Sigmoid colon (tissue), 7 donors: ENCODE results near the gene CBFA2T2. TPM values are rescaled to one million over a fixed set of nuclear protein-coding genes. Genes with fewer than 3 reads are reported as not detected.

Experiments
- DNase-seq: peaks from one replicate; pipeline ENCODE4 v3.0.0-alpha.2; 2019
- H3K27ac ChIP-seq, 4 donors: fragments of 200-600 bp; sonication (generic); one replicate each; pipeline ENCODE4 v1.5.1; 2016 to 2019; ENCODE audit warnings: mild to moderate bottlenecking in 1 of 4
- H3K27me3 ChIP-seq, 3 donors: fragments of 200-600 bp; sonication (generic); one replicate each; pipeline ENCODE4 v1.5.1; 2019; ENCODE audit warnings: mild to moderate bottlenecking in 1 of 3
- H3K36me3 ChIP-seq, 4 donors: fragments of 200-600 bp; sonication (generic); one replicate each; pipeline ENCODE4 v1.5.1; 2016 to 2019
- H3K4me1 ChIP-seq, 4 donors: fragments of 200-600 bp; sonication (generic); one replicate each; pipeline ENCODE4 v1.5.1; 2017 to 2019
- H3K4me3 ChIP-seq, 4 donors: fragments of 200-600 bp; sonication (generic); one replicate each; pipeline ENCODE4 v1.5.1; 2017 to 2019; ENCODE audit warnings: mild to moderate bottlenecking in 2 of 4, moderate library complexity in 1 of 4
- H3K9me3 ChIP-seq, 4 donors: fragments of 200-600 bp in 3 of 4; sonication (generic) in 3 of 4; one replicate each; pipeline versions ENCODE4 v1.5.1 to v1.6.1; 2013 to 2019
- CTCF ChIP-seq, 4 experiments: fragments of 450-650 bp in 3 of 4; fragments of 200-600 bp in 1 of 4; IDR thresholded peaks; one replicate each; pipeline ENCODE4 v1.5.1; 2016 to 2019; ENCODE audit warnings: antibody characterized with exemption in 4 of 4, mild to moderate bottlenecking in 3 of 4, moderate library complexity in 2 of 4
- EP300 ChIP-seq, 4 donors: sonication (generic); formaldehyde crosslinking; IDR thresholded peaks; one replicate each; pipeline ENCODE4 v1.6.1; 2017; ENCODE audit warnings: antibody characterized with exemption in 4 of 4
- POLR2A ChIP-seq, 2 donors: fragments of 450-650 bp; IDR thresholded peaks; one replicate each; pipeline ENCODE4 v1.6.1; 2016; ENCODE audit warnings: antibody characterized with exemption in 2 of 2, mild to moderate bottlenecking in 2 of 2, moderate library complexity in 2 of 2
- POLR2AphosphoS5 ChIP-seq, 4 donors: sonication (generic); formaldehyde crosslinking; IDR thresholded peaks; one replicate each; pipeline ENCODE4 v1.6.1; 2017; ENCODE audit warnings: antibody characterized with exemption in 4 of 4
- WGBS, 2 donors: extraction: QIAGEN DNeasy Blood & Tissue Kit; methylation state at CpG; one replicate each; pipeline ENCODE4 v1.1.7; 2013; 5-methylcytosine and 5-hydroxymethylcytosine counted together
- intact Hi-C: fragments of 100-400 bp; cut with DNase I; formaldehyde crosslinking; loops from one replicate; pipeline ENCODE4 v1.15.1; 2023
- polyA plus RNA-seq, 3 donors: library from polyadenylated mRNA; stranded (reverse); fragments of 200-250 nt; gene quantifications; one replicate each; pipeline ENCODE4 v1.2.3, GENCODE V29; 2013
- total RNA-seq, 4 donors: library from RNA; depleted of rRNA; stranded (reverse); fragments of >200 nt; gene quantifications; one replicate each; pipeline ENCODE4 v1.1.0, GENCODE V29; 2016
- donor health status: healthy with polysubstance abuse.
- donor health status: Bipolar disorder and iron deficiency.
- donor health status: healthy.

Gene CBFA2T2
- total and polyA plus RNA-seq, 7 donors = 5.4 to 26.0 (median 17.1) TPM

DNA sequence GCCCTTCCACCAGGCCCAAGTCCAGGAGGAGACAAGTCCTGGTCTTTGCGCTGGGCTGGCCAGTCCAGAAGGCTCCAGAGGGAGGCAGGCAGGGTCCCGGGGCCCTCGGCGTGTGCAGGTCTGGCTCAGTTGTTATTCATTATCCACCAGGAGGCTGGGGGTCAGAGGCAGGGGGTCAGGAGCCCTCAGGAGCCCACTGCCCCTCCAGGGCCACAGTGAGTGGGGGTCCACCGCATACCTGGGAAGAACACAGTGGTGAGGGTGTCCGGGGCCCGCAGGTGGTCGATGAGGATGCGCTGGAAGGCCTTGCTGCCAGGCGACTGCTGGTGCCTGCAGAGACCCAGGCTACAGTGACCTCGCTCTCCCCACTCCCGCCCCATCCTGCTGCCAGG lies 167.8 kb downstream of the CBFA2T2 start:
- intact Hi-C loops = no loop called here
- DNase-seq = peak; percentile 61
- peaks cover 17 to 37% (median 25%) of the 10 kb centered on the region in 4 donors for H3K36me3 ChIP-seq
- H3K4me1 ChIP-seq = peaks cover 0 to 16% (median 14%) of the 10 kb centered on the region in 4 donors
- no peaks in the 10 kb centered on the region for H3K9me3 ChIP-seq
- H3K27me3 ChIP-seq = no peaks in the 10 kb centered on the region
- no peak overlapping the region for H3K4me3 ChIP-seq
- no peak overlapping the region for H3K27ac ChIP-seq
- TF ChIP-seq CTCF (IDR thresholded peaks at IDR 0.05) = no peak
- TF ChIP-seq POLR2A (IDR thresholded peaks at IDR 0.05) = no peak
- TF ChIP-seq EP300 (IDR thresholded peaks at IDR 0.05) = no peak
- TF ChIP-seq POLR2AphosphoS5 (IDR thresholded peaks at IDR 0.05) = no peak
- 96 to 97% methylated on average over 12 of the region's 12 CpGs for WGBS, 2 donors

- Histone ChIP-seq H3K4me1 (peaks cover 0 to 17% (median 13%) of the 10 kb centered on the region in 4 donors), H3K36me3 (peaks cover 17 to 37% (median 25%) of the 10 kb centered on the region in 4 donors), H3K27me3 (no peaks in the 10 kb centered on the region), H3K27ac (no peak overlapping the region), H3K9me3 (no peaks in the 10 kb centered on the region), H3K4me3 (no peak overlapping the region)
- 94 to 96% methylated on average over 8 of the region's 8 CpGs for WGBS, 2 donors
- DNase-seq = no peak
- intact Hi-C loops = no loop called here
- TF ChIP-seq CTCF (IDR thresholded peaks at IDR 0.05) = no peak
- TF ChIP-seq EP300 (IDR thresholded peaks at IDR 0.05) = no peak
- no peak for TF ChIP-seq POLR2A (IDR thresholded peaks at IDR 0.05)
- no peak for TF ChIP-seq POLR2AphosphoS5 (IDR thresholded peaks at IDR 0.05)
Measured at GRCh38 chr20:33658510-33658909, 168.6 kb downstream of the CBFA2T2 start.

- DNase-seq = no peak
- 95 to 96% methylated on average over 4 of the region's 4 CpGs for WGBS, 2 donors
- H3K36me3 ChIP-seq = peaks cover 17 to 37% (median 25%) of the 10 kb centered on the region in 4 donors
- no peak for TF ChIP-seq POLR2A (IDR thresholded peaks at IDR 0.05)
- TF ChIP-seq CTCF (IDR thresholded peaks at IDR 0.05) = no peak
- TF ChIP-seq POLR2AphosphoS5 (IDR thresholded peaks at IDR 0.05) = no peak
- TF ChIP-seq EP300 (IDR thresholded peaks at IDR 0.05) = no peak
- no peak overlapping the region for H3K27ac ChIP-seq
- H3K4me3 ChIP-seq = no peak overlapping the region
- intact Hi-C loops = no loop called here
- peaks cover 0 to 16% (median 10%) of the 10 kb centered on the region in 4 donors for H3K4me1 ChIP-seq
- no peaks in the 10 kb centered on the region for H3K27me3 ChIP-seq
- H3K9me3 ChIP-seq = no peaks in the 10 kb centered on the region
Measured at GRCh38 chr20:33658929-33659328, 169.0 kb downstream of the CBFA2T2 start.

DNA sequence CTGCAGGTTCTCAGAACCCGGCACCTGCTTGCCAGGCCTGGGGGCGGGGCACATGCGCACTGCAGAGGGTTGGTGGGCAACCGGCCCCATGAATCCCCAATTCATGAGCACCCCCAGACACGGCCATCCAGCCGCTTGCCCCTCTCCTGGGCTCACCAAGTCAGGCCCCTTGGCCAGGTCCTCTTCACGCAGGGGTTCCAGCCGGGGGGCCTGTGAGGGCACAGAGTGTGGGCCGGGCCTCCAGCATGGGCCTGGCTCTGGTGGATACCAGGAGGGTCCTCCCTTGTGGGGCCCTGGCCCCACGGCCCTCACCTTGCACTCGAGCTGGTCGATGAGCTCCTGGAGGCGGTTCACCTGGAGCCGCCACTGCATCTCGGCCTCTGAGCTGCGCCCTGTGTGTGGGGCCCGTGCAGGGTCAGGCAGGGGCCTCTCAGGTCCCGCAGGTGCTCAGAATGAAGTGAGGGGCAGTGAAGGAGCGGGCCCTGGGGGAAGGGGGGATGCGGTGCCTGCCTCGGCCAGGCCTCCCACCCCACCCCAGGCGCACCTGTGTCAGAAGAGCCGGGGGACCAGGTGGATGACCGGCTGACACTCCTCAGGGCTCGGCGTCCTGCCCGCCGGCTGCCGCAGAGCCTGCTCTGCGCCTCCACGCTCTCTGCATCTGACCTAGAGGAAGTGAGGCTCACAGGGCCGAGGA lies 169.6 kb downstream of the CBFA2T2 start:
- Histone ChIP-seq H3K27ac (no peak overlapping the region), H3K9me3 (no peaks in the 10 kb centered on the region), H3K27me3 (no peaks in the 10 kb centered on the region), H3K36me3 (peaks cover 17 to 37% (median 25%) of the 10 kb centered on the region in 4 donors), H3K4me3 (no peak overlapping the region), H3K4me1 (peaks cover 0 to 22% (median 15%) of the 10 kb centered on the region in 4 donors)
- peak; percentile 61 for DNase-seq
- intact Hi-C loops = loop anchor here (5.0 kb wide), 1 partner anchor 217 kb away; the partner anchor contains the start of gene SNTA1
- TF ChIP-seq POLR2AphosphoS5 (IDR thresholded peaks at IDR 0.05) (no peak), POLR2A (IDR thresholded peaks at IDR 0.05) (no peak), CTCF (IDR thresholded peaks at IDR 0.05) (no peak), EP300 (IDR thresholded peaks at IDR 0.05) (no peak)
- WGBS, 2 donors = 95% methylated on average over 32 of the region's 32 CpGs
